MCF 10A (cell line): ENCODE measurements around the gene FABP6. TPM values are rescaled to one million over a fixed set of nuclear protein-coding genes. Genes with fewer than 3 reads are reported as not detected.
A peak's percentile ranks its signal among the peaks of the same experiment; 100 is the strongest.

Experiments used
- BruUV-seq: library from RNA; stranded (reverse); fragments of 400-500 nt; replicated peaks from 2 replicates; lab custom pipeline; 2021; lab: Mats Ljungman, UMichigan
- CTCF ChIA-PET: fragments of 300-600 bp; sonication (Branson Sonifier 250); formaldehyde crosslinking; extraction: SDS; loops from one replicate; lab custom pipeline; 2021; ENCODE audit warnings: antibody characterized with exemption, inconsistent platforms; lab: Yijun Ruan, JAX
- POLR2A ChIA-PET: fragments of 300-600, 350-650 bp; sonication (Branson Sonifier 250); formaldehyde crosslinking; extraction: SDS; loops from one replicate; lab custom pipeline; 2020; ENCODE audit warnings: antibody characterized with exemption, inconsistent platforms; lab: Yijun Ruan, JAX
- DNase-seq: peaks from one replicate; pipeline ENCODE4 v3.0.0-alpha.2; 2018; ENCODE audit not compliant: unreplicated experiment
- H3K27ac Mint-ChIP-seq: one replicate; pipeline ENCODE4 v1.8.0; 2022; ENCODE audit warnings: mild to moderate bottlenecking, low read depth, mixed read lengths; ENCODE audit not compliant: unreplicated experiment
- H3K27me3 Mint-ChIP-seq: one replicate; pipeline ENCODE4 v1.8.0; 2022; ENCODE audit warnings: mixed read lengths; ENCODE audit not compliant: insufficient read depth, unreplicated experiment
- H3K36me3 Mint-ChIP-seq: one replicate; pipeline ENCODE4 v1.8.0; 2022; ENCODE audit warnings: mild to moderate bottlenecking, moderate library complexity, mixed read lengths; ENCODE audit not compliant: insufficient read depth, unreplicated experiment
- H3K4me1 Mint-ChIP-seq: one replicate; pipeline ENCODE4 v1.8.0; 2022; ENCODE audit warnings: mixed read lengths; ENCODE audit not compliant: insufficient read depth, unreplicated experiment
- H3K4me3 Mint-ChIP-seq: one replicate; pipeline ENCODE4 v1.8.0; 2022; ENCODE audit warnings: mild to moderate bottlenecking, moderate library complexity, mixed read lengths; ENCODE audit not compliant: unreplicated experiment
- H3K9me3 Mint-ChIP-seq: one replicate; pipeline ENCODE4 v1.8.0; 2022; ENCODE audit warnings: mixed read lengths; ENCODE audit not compliant: unreplicated experiment
- intact Hi-C: fragments of 100-400 bp; cut with micrococcal nuclease; formaldehyde crosslinking; loops from 2 replicates; pipeline ENCODE4 v1.14.1; 2022
- total RNA-seq: library from RNA; stranded (reverse); gene quantifications from 2 replicates; pipeline ENCODE4 v1.2.3, GENCODE V29; 2022
- TF ChIP-seq, protein P1 (sequence below): fragments of 200-600 bp; IDR thresholded peaks from one replicate; pipeline ENCODE4 v1.8.0; 2022; ENCODE audit warnings: antibody characterized with exemption, mild to moderate bottlenecking; ENCODE audit not compliant: unreplicated experiment

The FABP6 gene
- total RNA-seq, 1 experiment from 2014 or later = not detected

DNA sequence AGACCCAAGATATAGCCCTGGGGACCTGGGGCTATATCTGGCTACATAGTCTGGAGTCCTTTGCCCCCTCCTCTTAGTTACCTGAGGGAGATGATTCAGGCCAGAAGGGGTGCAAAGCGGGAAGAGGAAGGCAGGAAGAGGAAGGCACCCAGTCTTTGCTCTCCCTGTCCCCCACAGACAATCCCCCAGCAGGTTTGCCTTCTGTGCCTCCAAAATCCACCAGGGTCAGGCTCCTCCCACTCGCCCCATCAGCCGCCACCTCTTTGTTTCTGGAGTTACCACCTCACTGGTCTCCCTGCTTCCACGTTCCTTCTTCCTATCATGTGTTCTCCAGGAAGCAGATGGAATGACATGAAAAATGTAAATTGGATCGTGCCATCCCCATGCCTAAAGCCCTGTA lies 31.2 kb upstream of the FABP6 start:
- H3K9me3 Mint-ChIP-seq = no peaks in the 10 kb centered on the region
- TF ChIP-seq, protein P1, sequence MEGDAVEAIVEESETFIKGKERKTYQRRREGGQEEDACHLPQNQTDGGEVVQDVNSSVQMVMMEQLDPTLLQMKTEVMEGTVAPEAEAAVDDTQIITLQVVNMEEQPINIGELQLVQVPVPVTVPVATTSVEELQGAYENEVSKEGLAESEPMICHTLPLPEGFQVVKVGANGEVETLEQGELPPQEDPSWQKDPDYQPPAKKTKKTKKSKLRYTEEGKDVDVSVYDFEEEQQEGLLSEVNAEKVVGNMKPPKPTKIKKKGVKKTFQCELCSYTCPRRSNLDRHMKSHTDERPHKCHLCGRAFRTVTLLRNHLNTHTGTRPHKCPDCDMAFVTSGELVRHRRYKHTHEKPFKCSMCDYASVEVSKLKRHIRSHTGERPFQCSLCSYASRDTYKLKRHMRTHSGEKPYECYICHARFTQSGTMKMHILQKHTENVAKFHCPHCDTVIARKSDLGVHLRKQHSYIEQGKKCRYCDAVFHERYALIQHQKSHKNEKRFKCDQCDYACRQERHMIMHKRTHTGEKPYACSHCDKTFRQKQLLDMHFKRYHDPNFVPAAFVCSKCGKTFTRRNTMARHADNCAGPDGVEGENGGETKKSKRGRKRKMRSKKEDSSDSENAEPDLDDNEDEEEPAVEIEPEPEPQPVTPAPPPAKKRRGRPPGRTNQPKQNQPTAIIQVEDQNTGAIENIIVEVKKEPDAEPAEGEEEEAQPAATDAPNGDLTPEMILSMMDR = no peak
- no peak for DNase-seq
- peaks cover 10% of the 10 kb centered on the region for H3K27me3 Mint-ChIP-seq
- ChIA-PET CTCF (interaction anchor here (0.6 to 13.5 kb wide), 23 partner anchors 8 to 195 kb away, joined by 3 to 317 read pairs (median 4); no protein-coding TSS in a partner anchor), POLR2A (interaction anchor here (0.6 to 2.5 kb wide), 2 partner anchors 148 to 822 kb away, joined by 4 to 6 read pairs; no protein-coding TSS in a partner anchor)
- no peak overlapping the region for H3K4me3 Mint-ChIP-seq
- intact Hi-C loops = loop anchor here (2.0 kb wide), 1 partner anchor 117 kb away; no protein-coding TSS in a partner anchor
- no peaks in the 10 kb centered on the region for H3K36me3 Mint-ChIP-seq
- BruUV-seq = no TSS peak
- peak overlapping the region; percentile 39 for H3K27ac Mint-ChIP-seq
- peaks cover 5% of the 10 kb centered on the region for H3K4me1 Mint-ChIP-seq

GRCh38 chr5:160198841-160199409 lies 30.4 kb upstream of the FABP6 start:
- Mint-ChIP-seq H3K9me3 (no peaks in the 10 kb centered on the region), H3K4me1 (peaks cover 5% of the 10 kb centered on the region), H3K27me3 (peaks cover 10% of the 10 kb centered on the region), H3K27ac (peak overlapping the region; percentile 39), H3K36me3 (no peaks in the 10 kb centered on the region), H3K4me3 (peak overlapping the region; percentile 6)
- ChIA-PET POLR2A (interaction anchor here (0.6 to 2.5 kb wide), 3 partner anchors 143 to 161 kb away, joined by 3 to 6 read pairs (median 3); no protein-coding TSS in a partner anchor), CTCF (interaction anchor here (0.6 to 13.5 kb wide), 43 partner anchors 10 to 194 kb away, joined by 3 to 317 read pairs (median 5); no protein-coding TSS in a partner anchor)
- TF ChIP-seq, protein P1 = no peak
- BruUV-seq = no TSS peak
- no peak for DNase-seq
- intact Hi-C loops = loop anchor here (1.0 to 2.0 kb wide), 4 partner anchors 118 to 192 kb away; no protein-coding TSS in a partner anchor

GRCh38 chr5:160199410-160199911 lies 29.8 kb upstream of the FABP6 start:
- Mint-ChIP-seq H3K36me3 (no peaks in the 10 kb centered on the region), H3K4me3 (peak overlapping the region; percentile 6), H3K4me1 (peaks cover 5% of the 10 kb centered on the region), H3K27me3 (peaks cover 10% of the 10 kb centered on the region), H3K9me3 (no peaks in the 10 kb centered on the region), H3K27ac (no peak overlapping the region)
- ChIA-PET CTCF (interaction anchor here (0.7 to 13.5 kb wide), 40 partner anchors 10 to 1022 kb away, joined by 3 to 317 read pairs (median 5); no protein-coding TSS in a partner anchor), POLR2A (interaction anchor here (1.1 to 2.5 kb wide), 2 partner anchors 146 to 160 kb away, joined by 3 to 6 read pairs; no protein-coding TSS in a partner anchor)
- TF ChIP-seq, protein P1 = peak; percentile 100
- peak; percentile 66 for DNase-seq
- BruUV-seq = no TSS peak
- intact Hi-C loops = loop anchor here (1.0 to 2.0 kb wide), 4 partner anchors 119 to 192 kb away; no protein-coding TSS in a partner anchor

- TF ChIP-seq, protein P1 = no peak
- intact Hi-C loops = no loop called here
- H3K9me3 Mint-ChIP-seq = no peaks in the 10 kb centered on the region
- DNase-seq = no peak
- peaks cover 5% of the 10 kb centered on the region for H3K4me1 Mint-ChIP-seq
- ChIA-PET POLR2A (no interaction called here), CTCF (interaction anchor here (0.6 to 1.4 kb wide), 3 partner anchors 11 to 471 kb away, joined by 3 to 5 read pairs (median 3); no protein-coding TSS in a partner anchor)
- H3K4me3 Mint-ChIP-seq = no peak overlapping the region
- no TSS peak for BruUV-seq
- no peak overlapping the region for H3K27ac Mint-ChIP-seq
- no peaks in the 10 kb centered on the region for H3K27me3 Mint-ChIP-seq
- H3K36me3 Mint-ChIP-seq = no peaks in the 10 kb centered on the region
Observed at GRCh38 chr5:160207061-160207460, 22.2 kb upstream of the FABP6 start.
